ENCODE data around the gene ZC3HAV1L.
"Not testable (repeated sequence)": the region's sequence is repeated elsewhere in the genome, so short reads cannot be mapped to it uniquely, and the experiment has no call there.

Gene ZC3HAV1L

GRCh38 chr7:139016931-139017511, 18.8 kb downstream of the ZC3HAV1L start:
- DNase-seq (ENCODE audit: low read depth), result no peak

GRCh38 chr7:139011373-139011772, 24.5 kb downstream of the ZC3HAV1L start:
- DNase-seq (ENCODE audit: low read depth), result no peak

GRCh38 chr7:139004321-139005090, 31.3 kb downstream of the ZC3HAV1L start:
- no peak for DNase-seq (ENCODE audit: low read depth)

- DNase-seq (ENCODE audit: low read depth), result no peak
Observed at GRCh38 chr7:138999414-138999813, 36.4 kb downstream of the ZC3HAV1L start.

GRCh38 chr7:138992052-138992531, 43.8 kb downstream of the ZC3HAV1L start:
- no peak for DNase-seq (ENCODE audit: low read depth)

- no peak for DNase-seq (ENCODE audit: low read depth)
Observed at GRCh38 chr7:138987686-138988085, 48.2 kb downstream of the ZC3HAV1L start.

- no peak for DNase-seq (ENCODE audit: low read depth)
Observed at GRCh38 chr7:138982204-138982623, 53.6 kb downstream of the ZC3HAV1L start.

GRCh38 chr7:138981332-138982203, 54.3 kb downstream of the ZC3HAV1L start, which contains the start of gene KIAA1549:
Gene KIAA1549 (minus strand): TSS chr7:138981389. CDS start chr7:138981269, 120 bp downstream.
- DNase-seq (ENCODE audit: low read depth), result no peak

- no peak for DNase-seq (ENCODE audit: low read depth)
Observed at GRCh38 chr7:138980563-138981291, 55.1 kb downstream of the ZC3HAV1L start.

- DNase-seq (ENCODE audit: low read depth), result no peak
Observed at GRCh38 chr7:138979988-138980562, 55.8 kb downstream of the ZC3HAV1L start.

GRCh38 chr7:138979226-138979979, 56.4 kb downstream of the ZC3HAV1L start:
- no peak for DNase-seq (ENCODE audit: low read depth)

- DNase-seq (ENCODE audit: low read depth), result no peak
Observed at GRCh38 chr7:138978541-138979184, 57.2 kb downstream of the ZC3HAV1L start.

- DNase-seq (ENCODE audit: low read depth), result not testable (repeated sequence)
Observed at GRCh38 chr7:138976161-138976560, 59.7 kb downstream of the ZC3HAV1L start.
